Activated B cell treated with CpG ODN at 0.5 μM for 24 hours (primary cell): Measurements from ENCODE around the gene DEK. TPM values are rescaled to one million over a fixed set of nuclear protein-coding genes. Genes with fewer than 3 reads are reported as not detected.

Source experiments
- ATAC-seq: fragments of 200-7000 bp; cut with Tn5 transposase; one replicate; pipeline ENCODE4 v1.10.0; 2021; ENCODE audit warnings: low read depth, mild to moderate bottlenecking, moderate library complexity
- CTCF ChIA-PET: fragments of 350-600 bp; sonication (Branson Sonifier 250); formaldehyde crosslinking; loops from one replicate; lab custom pipeline; 2021; ENCODE audit warnings: antibody characterized with exemption; lab: Charles Lee
- POLR2A ChIA-PET: fragments of 350-600 bp; sonication (Branson Sonifier 250); formaldehyde crosslinking; loops from one replicate; lab custom pipeline; 2021; ENCODE audit warnings: antibody characterized with exemption; lab: Charles Lee
- DNase-seq: peaks from one replicate; pipeline ENCODE4 v3.0.0; 2022
- H3K27ac Mint-ChIP-seq: one replicate; pipeline ENCODE4 v1.8.0; 2020; ENCODE audit warnings: mixed read lengths
- H3K27me3 Mint-ChIP-seq: one replicate; pipeline ENCODE4 v1.8.0; 2021; ENCODE audit warnings: mixed read lengths
- H3K36me3 Mint-ChIP-seq: one replicate; pipeline ENCODE4 v1.8.0; 2021; ENCODE audit warnings: low read depth, mixed read lengths
- H3K4me1 Mint-ChIP-seq: one replicate; pipeline ENCODE4 v1.8.0; 2021; ENCODE audit warnings: mixed read lengths
- H3K4me3 Mint-ChIP-seq: one replicate; pipeline ENCODE4 v1.8.0; 2020; ENCODE audit warnings: mild to moderate bottlenecking, mixed read lengths
- H3K9me3 Mint-ChIP-seq: one replicate; pipeline ENCODE4 v1.8.0; 2020; ENCODE audit warnings: mixed read lengths
- intact Hi-C: fragments of 100-400 bp; cut with micrococcal nuclease; formaldehyde crosslinking; loops from one replicate; pipeline ENCODE4 v1.15.1; 2024
- total RNA-seq: library from RNA; stranded (reverse); gene quantifications from 2 replicates; pipeline ENCODE4 v1.2.3, GENCODE V29; 2022
- TF ChIP-seq, protein P1 (sequence below): fragments of 200-600 bp; IDR thresholded peaks from one replicate; pipeline ENCODE4 v1.8.0; 2022; ENCODE audit warnings: antibody characterized with exemption, mild to moderate bottlenecking

Gene DEK
- total RNA-seq, 1 donor from 2014 or later: 80.8 TPM

DNA sequence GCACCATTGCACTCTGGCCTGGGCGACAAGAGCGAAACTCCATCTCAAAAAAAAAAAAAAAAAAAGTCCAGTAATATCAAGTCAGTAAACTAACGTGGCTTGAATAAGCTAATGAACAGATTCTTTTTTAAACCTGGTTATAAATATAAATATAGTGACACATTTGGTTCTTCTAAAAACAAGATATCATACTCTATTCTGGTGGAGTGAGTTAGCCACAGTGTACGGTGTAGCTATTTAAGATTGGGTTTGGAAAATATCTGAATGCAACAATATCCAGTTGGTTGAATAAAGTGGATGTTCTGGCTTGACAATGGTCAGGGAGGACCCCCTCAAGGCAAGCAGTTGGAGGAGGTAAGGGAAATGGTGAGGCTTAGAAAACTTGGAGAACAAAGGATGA, 5.9 kb upstream of the DEK start:
- Mint-ChIP-seq H3K27ac (no peak overlapping the region), H3K27me3 (peaks cover 2% of the 10 kb centered on the region), H3K9me3 (no peaks in the 10 kb centered on the region), H3K4me1 (peaks cover 4% of the 10 kb centered on the region), H3K36me3 (no peaks in the 10 kb centered on the region), H3K4me3 (no peak overlapping the region)
- no peak for DNase-seq
- TF ChIP-seq, protein P1, sequence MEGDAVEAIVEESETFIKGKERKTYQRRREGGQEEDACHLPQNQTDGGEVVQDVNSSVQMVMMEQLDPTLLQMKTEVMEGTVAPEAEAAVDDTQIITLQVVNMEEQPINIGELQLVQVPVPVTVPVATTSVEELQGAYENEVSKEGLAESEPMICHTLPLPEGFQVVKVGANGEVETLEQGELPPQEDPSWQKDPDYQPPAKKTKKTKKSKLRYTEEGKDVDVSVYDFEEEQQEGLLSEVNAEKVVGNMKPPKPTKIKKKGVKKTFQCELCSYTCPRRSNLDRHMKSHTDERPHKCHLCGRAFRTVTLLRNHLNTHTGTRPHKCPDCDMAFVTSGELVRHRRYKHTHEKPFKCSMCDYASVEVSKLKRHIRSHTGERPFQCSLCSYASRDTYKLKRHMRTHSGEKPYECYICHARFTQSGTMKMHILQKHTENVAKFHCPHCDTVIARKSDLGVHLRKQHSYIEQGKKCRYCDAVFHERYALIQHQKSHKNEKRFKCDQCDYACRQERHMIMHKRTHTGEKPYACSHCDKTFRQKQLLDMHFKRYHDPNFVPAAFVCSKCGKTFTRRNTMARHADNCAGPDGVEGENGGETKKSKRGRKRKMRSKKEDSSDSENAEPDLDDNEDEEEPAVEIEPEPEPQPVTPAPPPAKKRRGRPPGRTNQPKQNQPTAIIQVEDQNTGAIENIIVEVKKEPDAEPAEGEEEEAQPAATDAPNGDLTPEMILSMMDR: no peak
- intact Hi-C loops: no loop called here
- ChIA-PET POLR2A (no interaction called here), CTCF (no interaction called here)
- no peak for ATAC-seq

DNA sequence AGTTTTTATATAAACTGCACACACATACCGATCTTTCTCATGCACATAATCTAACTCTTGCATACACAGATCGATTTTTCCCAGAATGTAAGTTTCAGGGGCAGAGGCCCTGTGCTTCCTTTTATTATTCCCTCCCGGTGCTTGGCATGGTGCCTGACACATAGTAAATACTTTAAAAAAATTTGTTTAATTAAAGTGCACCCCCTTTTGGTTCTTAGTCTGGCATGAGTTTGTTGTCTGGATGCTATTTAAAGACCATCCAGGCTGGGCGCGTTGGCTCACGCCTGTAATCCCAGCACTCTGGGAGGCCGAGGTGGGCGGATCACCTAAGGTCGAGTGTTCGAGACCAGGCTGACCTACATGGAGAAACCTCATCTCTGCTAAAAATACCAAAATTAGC, 5.4 kb upstream of the DEK start:
- DNase-seq (no peak), ATAC-seq (no peak)
- no peak overlapping the region for H3K4me3 Mint-ChIP-seq
- H3K36me3 Mint-ChIP-seq: peaks cover 3% of the 10 kb centered on the region
- peaks cover 9% of the 10 kb centered on the region for H3K4me1 Mint-ChIP-seq
- ChIA-PET CTCF (no interaction called here), POLR2A (no interaction called here)
- intact Hi-C loops: loop anchor here (10.0 kb wide), 1 partner anchor 55 kb away; no protein-coding TSS in a partner anchor
- H3K27me3 Mint-ChIP-seq: no peaks in the 10 kb centered on the region
- H3K27ac Mint-ChIP-seq: no peak overlapping the region
- TF ChIP-seq, protein P1: no peak
- no peaks in the 10 kb centered on the region for H3K9me3 Mint-ChIP-seq

DNA sequence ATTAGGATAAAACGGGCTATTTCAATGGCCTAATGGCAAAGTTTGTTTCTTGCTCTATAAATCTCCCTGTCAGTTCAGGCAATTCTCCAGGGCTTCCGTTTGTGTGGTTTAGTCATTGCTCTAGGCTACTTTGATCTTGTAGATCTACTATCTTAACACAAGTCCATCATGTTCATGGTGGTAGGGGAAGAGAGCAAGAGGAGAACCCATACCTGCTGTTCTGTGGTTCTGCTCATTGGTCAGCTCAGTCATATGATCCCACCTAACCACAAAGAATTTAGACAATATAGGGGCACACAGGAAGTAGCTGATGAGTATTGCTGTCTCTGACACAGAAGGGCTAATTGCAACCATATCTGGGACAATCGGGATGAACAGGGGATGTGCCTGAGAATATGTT, 4.9 kb upstream of the DEK start:
- Mint-ChIP-seq H3K4me1 (peaks cover 9% of the 10 kb centered on the region), H3K27me3 (no peaks in the 10 kb centered on the region), H3K36me3 (peaks cover 4% of the 10 kb centered on the region), H3K27ac (no peak overlapping the region), H3K9me3 (no peaks in the 10 kb centered on the region), H3K4me3 (no peak overlapping the region)
- intact Hi-C loops: loop anchor here (10.0 kb wide), 1 partner anchor 54 kb away; no protein-coding TSS in a partner anchor
- ATAC-seq (no peak), DNase-seq (no peak)
- ChIA-PET CTCF (no interaction called here), POLR2A (no interaction called here)
- TF ChIP-seq, protein P1: no peak

DNA sequence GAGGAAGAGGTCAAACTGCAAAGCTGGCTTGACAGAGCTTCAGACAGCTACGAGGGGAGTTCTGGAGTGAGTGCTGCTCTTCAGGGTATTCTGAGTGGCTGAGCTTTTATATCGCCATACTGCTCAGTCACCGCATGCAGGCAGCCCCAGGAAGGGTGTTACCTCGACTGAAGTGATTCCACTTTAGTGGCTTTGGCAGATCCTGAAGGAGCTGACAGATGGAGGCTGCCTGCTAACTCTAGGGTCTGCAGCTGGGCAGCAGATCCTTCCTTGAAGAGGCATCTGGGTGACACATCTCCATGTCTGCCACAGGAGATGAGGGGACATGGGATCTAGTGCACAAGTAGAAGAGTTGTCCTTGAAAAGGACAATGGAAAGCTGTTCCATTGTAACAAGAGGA, 3.7 kb upstream of the DEK start:
- ChIA-PET POLR2A (interaction anchor here (0.5 to 1.1 kb wide), 2 partner anchors 62 to 132 kb away, joined by 3 to 4 read pairs; no protein-coding TSS in a partner anchor), CTCF (no interaction called here)
- DNase-seq (no peak), ATAC-seq (no peak)
- no peak overlapping the region for H3K4me3 Mint-ChIP-seq
- peaks cover 12% of the 10 kb centered on the region for H3K4me1 Mint-ChIP-seq
- H3K27ac Mint-ChIP-seq: no peak overlapping the region
- H3K27me3 Mint-ChIP-seq: no peaks in the 10 kb centered on the region
- peaks cover 8% of the 10 kb centered on the region for H3K36me3 Mint-ChIP-seq
- intact Hi-C loops: loop anchor here (10.0 kb wide), 1 partner anchor 53 kb away; no protein-coding TSS in a partner anchor
- TF ChIP-seq, protein P1: no peak
- no peaks in the 10 kb centered on the region for H3K9me3 Mint-ChIP-seq

DNA sequence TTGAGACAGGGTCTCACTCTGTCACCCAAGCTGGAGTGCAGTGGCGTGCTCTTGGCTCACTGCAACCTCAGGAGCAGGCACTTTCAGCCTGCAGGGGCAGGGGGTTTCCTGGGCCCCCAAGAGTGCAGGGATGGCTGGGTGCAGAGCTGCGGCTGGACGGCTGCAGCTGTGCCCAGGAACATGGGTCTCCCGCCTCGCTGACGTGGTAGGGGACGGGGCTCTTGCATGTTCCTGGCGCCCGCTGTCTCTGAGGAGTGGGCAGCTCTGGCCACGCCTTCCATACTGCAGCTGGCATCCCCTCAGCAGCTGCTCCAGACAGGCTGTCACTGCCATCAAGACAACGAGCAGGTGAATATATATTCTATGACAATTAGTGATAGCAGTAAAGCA, 2.2 kb upstream of the DEK start:
- ChIA-PET CTCF (no interaction called here), POLR2A (no interaction called here)
- ATAC-seq (no peak), DNase-seq (no peak)
- H3K9me3 Mint-ChIP-seq: no peaks in the 10 kb centered on the region
- no peak overlapping the region for H3K4me3 Mint-ChIP-seq
- no peaks in the 10 kb centered on the region for H3K27me3 Mint-ChIP-seq
- H3K36me3 Mint-ChIP-seq: peaks cover 15% of the 10 kb centered on the region
- peaks cover 27% of the 10 kb centered on the region for H3K4me1 Mint-ChIP-seq
- TF ChIP-seq, protein P1: no peak
- intact Hi-C loops: loop anchor here (10.0 kb wide), 1 partner anchor 52 kb away; no protein-coding TSS in a partner anchor
- no peak overlapping the region for H3K27ac Mint-ChIP-seq
